ENCODE results near the gene SF3A1.

The SF3A1 gene

GRCh38 chr22:30312053-30312452 lies 44.6 kb downstream of the SF3A1 start:
- Histone ChIP-seq H3K9me3 (ENCODE audit: insufficient read depth, low read length) (no peaks in the 10 kb centered on the region), H2AFZ (ENCODE audit: low read depth, low read length) (no peak overlapping the region), H3K4me3 (ENCODE audit: low read length) (no peak overlapping the region), H3K27ac (ENCODE audit: low read length) (no peak overlapping the region), H3K4me1 (ENCODE audit: low read length) (peaks cover 58% of the 10 kb centered on the region), H3K27me3 (ENCODE audit: low read depth, low read length) (no peaks in the 10 kb centered on the region), H3K4me2 (ENCODE audit: low read length) (no peak overlapping the region), H3K79me2 (ENCODE audit: low read length) (peaks cover 4% of the 10 kb centered on the region; the same call in 1 of the 2 replicates), H3K9ac (ENCODE audit: low read length) (no peak overlapping the region), H4K20me1 (ENCODE audit: insufficient read depth, low read length) (no peaks in the 10 kb centered on the region), H3K36me3 (replicated peaks; ENCODE audit: low read depth, low read length) (no peaks in the 10 kb centered on the region)
- TF ChIP-seq EZH2phosphoT487 (IDR thresholded peaks at IDR 0.05; ENCODE audit: low read depth) = no peak

DNA sequence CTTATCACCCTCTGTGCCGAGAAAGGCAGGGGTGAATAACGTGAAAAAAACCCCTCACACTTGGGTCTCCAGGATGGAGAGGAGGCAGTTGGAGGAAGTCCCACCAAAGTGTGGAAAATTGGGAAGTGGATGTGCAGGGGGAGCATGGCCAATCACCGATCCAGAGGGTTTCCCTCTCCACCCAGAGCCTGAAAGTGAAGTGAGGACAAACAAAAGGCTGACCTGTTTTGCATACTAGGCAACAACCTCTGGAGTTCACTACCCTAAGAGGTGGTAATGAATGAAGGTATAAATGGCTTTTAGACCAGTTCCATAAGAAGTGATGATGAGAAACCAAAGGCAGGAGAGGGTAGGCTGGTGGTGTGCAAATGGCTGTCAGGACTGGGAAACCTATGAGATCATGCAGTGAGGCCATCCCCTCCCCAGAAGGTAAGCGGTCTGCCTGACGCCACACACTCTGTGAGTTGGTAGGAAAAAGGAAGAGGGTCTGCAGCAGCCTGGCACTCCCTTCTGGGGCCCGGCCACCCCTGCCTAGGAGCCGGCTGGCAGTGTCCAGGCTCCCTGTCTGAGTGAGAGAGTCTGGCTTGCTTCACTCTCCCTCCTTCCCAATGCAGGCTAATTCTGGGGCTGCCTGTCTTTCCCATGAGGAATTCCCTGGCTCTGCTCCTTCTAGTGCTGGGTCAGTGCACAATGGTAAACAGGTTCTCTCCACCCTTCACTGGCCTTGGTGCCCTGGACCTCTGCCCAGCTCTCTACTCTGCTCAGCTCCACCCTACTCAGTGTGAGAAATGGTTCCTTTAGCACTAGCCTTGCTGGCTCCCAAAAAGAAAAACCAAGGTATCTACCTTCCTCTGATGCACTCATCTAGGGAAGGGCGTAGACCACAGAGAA lies 45.6 kb downstream of the SF3A1 start:
- Histone ChIP-seq H3K9ac (ENCODE audit: low read length) (no peak overlapping the region), H3K79me2 (ENCODE audit: low read length) (peaks cover 4% of the 10 kb centered on the region; the same call in 1 of the 2 replicates), H3K4me2 (ENCODE audit: low read length) (peak overlapping the region; percentile 26), H4K20me1 (ENCODE audit: insufficient read depth, low read length) (no peaks in the 10 kb centered on the region), H3K9me3 (ENCODE audit: insufficient read depth, low read length) (no peaks in the 10 kb centered on the region), H3K4me3 (ENCODE audit: low read length) (no peak overlapping the region), H3K36me3 (replicated peaks; ENCODE audit: low read depth, low read length) (no peaks in the 10 kb centered on the region), H2AFZ (ENCODE audit: low read depth, low read length) (no peak overlapping the region), H3K4me1 (ENCODE audit: low read length) (peaks cover 68% of the 10 kb centered on the region), H3K27me3 (ENCODE audit: low read depth, low read length) (no peaks in the 10 kb centered on the region), H3K27ac (ENCODE audit: low read length) (peak overlapping the region; percentile 22; the same call in 1 of the 2 replicates)
- TF ChIP-seq EZH2phosphoT487 (IDR thresholded peaks at IDR 0.05; ENCODE audit: low read depth) = no peak
- TF ChIP-seq, protein P1, sequence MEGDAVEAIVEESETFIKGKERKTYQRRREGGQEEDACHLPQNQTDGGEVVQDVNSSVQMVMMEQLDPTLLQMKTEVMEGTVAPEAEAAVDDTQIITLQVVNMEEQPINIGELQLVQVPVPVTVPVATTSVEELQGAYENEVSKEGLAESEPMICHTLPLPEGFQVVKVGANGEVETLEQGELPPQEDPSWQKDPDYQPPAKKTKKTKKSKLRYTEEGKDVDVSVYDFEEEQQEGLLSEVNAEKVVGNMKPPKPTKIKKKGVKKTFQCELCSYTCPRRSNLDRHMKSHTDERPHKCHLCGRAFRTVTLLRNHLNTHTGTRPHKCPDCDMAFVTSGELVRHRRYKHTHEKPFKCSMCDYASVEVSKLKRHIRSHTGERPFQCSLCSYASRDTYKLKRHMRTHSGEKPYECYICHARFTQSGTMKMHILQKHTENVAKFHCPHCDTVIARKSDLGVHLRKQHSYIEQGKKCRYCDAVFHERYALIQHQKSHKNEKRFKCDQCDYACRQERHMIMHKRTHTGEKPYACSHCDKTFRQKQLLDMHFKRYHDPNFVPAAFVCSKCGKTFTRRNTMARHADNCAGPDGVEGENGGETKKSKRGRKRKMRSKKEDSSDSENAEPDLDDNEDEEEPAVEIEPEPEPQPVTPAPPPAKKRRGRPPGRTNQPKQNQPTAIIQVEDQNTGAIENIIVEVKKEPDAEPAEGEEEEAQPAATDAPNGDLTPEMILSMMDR (IDR thresholded peaks at IDR 0.05; ENCODE audit: low read depth, low read length) = no peak

- Histone ChIP-seq H3K9ac (ENCODE audit: low read length) (no peak overlapping the region), H3K4me2 (ENCODE audit: low read length) (peak overlapping the region; percentile 26)
Measured at GRCh38 chr22:30309951-30310741, 46.5 kb downstream of the SF3A1 start.

DNA sequence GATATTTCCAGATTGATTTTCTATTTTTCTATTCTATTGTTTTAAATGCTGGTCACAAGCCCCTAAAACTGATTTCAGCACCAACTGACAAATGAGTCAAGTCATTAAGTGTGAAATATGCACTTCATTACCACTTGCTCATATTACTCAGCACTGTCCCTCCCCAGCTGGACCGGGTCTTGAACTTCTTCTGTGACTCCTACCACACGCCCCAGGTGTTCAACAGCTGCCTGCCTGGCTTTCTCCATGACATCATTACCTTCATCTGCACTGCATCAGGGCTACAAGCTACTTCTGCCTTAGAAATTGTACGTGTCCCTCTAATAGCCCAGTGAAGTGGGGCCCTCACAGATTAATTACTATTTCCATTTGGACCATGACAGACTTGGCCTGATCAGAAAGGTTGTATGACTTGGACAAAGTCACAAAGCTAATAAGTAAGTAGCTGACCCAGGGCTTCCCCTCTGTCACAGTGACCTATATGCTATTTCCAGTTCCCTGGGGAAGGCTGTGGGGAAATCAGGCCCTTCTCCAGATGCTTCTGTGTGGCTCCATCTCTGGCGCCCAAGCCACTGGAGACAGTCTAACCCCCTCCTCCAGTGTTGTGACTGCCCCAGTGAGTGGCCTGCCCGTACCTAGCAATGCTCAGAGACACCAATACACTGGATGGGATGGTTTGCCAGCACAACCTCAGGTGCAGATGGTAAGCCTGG lies 48.0 kb downstream of the SF3A1 start:
- H3K36me3 ChIP-seq (replicated peaks; ENCODE audit: low read depth, low read length) = no peaks in the 10 kb centered on the region
- H3K27me3 ChIP-seq (ENCODE audit: low read depth, low read length) = no peaks in the 10 kb centered on the region
- H3K27ac ChIP-seq (ENCODE audit: low read length) = no peak overlapping the region
- no peak overlapping the region for H3K9ac ChIP-seq (ENCODE audit: low read length)
- TF ChIP-seq EZH2phosphoT487 (IDR thresholded peaks at IDR 0.05; ENCODE audit: low read depth) = no peak
- TF ChIP-seq, protein P1 (IDR thresholded peaks at IDR 0.05; ENCODE audit: low read depth, low read length) = no peak
- no peaks in the 10 kb centered on the region for H4K20me1 ChIP-seq (ENCODE audit: insufficient read depth, low read length)
- no peak overlapping the region for H3K4me3 ChIP-seq (ENCODE audit: low read length)
- H3K4me2 ChIP-seq (ENCODE audit: low read length) = peak overlapping the region; percentile 2; the same call in 1 of the 2 replicates
- peaks cover 70% of the 10 kb centered on the region for H3K4me1 ChIP-seq (ENCODE audit: low read length)
- H3K9me3 ChIP-seq (ENCODE audit: insufficient read depth, low read length) = no peaks in the 10 kb centered on the region
- no peak overlapping the region for H2AFZ ChIP-seq (ENCODE audit: low read depth, low read length)
- no peaks in the 10 kb centered on the region for H3K79me2 ChIP-seq (ENCODE audit: low read length)

More at GRCh38 chr22:30309951-30310741, 46.5 kb downstream of the SF3A1 start:
- Histone ChIP-seq H3K36me3 (replicated peaks; ENCODE audit: low read depth, low read length) (no peaks in the 10 kb centered on the region), H3K9me3 (ENCODE audit: insufficient read depth, low read length) (no peaks in the 10 kb centered on the region), H3K27me3 (ENCODE audit: low read depth, low read length) (no peaks in the 10 kb centered on the region), H3K27ac (ENCODE audit: low read length) (peak overlapping the region; percentile 22), H2AFZ (ENCODE audit: low read depth, low read length) (no peak overlapping the region), H3K4me3 (ENCODE audit: low read length) (no peak overlapping the region), H4K20me1 (ENCODE audit: insufficient read depth, low read length) (no peaks in the 10 kb centered on the region), H3K4me1 (ENCODE audit: low read length) (peaks cover 71% of the 10 kb centered on the region), H3K79me2 (ENCODE audit: low read length) (no peaks in the 10 kb centered on the region)
- no peak for TF ChIP-seq EZH2phosphoT487 (IDR thresholded peaks at IDR 0.05; ENCODE audit: low read depth)
- TF ChIP-seq, protein P1 (IDR thresholded peaks at IDR 0.05; ENCODE audit: low read depth, low read length) = no peak

All from OCI-LY3 (cell line).